ENCODE data around the gene TACC2. TPM values are rescaled to one million over a fixed set of nuclear protein-coding genes. Genes with fewer than 3 reads are reported as not detected.

The TACC2 gene
- total and polyA plus RNA-seq, 2 donors (not counting 3 experiments of a cell fraction or from before 2014, with no cell fraction given), result 14.4 to 46.2 TPM

GRCh38 chr10:121975295-121976086 is 13.5 kb upstream of the TACC2 start:
- peaks cover 10% of the 10 kb centered on the region for H3K4me1 ChIP-seq (ENCODE audit: control insufficient read depth, extremely low read depth, insufficient read depth, low read length)
- ChIA-PET POLR2A (no interaction called here), CTCF (interaction anchor here (0.8 to 2.1 kb wide), 4 partner anchors 16 to 138 kb away, joined by 3 to 6 read pairs (median 4); no protein-coding TSS in a partner anchor)
- intact Hi-C loops (cut with micrococcal nuclease), result loop anchor here (1.0 to 2.0 kb wide), 4 partner anchors 32 to 163 kb away; partner anchors contain the start of gene ATE1
- H4K20me1 ChIP-seq (replicated peaks; ENCODE audit: control insufficient read depth, extremely low read depth, insufficient read depth, low read length), result no peaks in the 10 kb centered on the region
- dilution Hi-C loops (cut with MboI; ENCODE audit: extremely low pct_ligation_motif_present, low sequenced_read_pairs), result no loop called here
- FAIRE-seq (no peak), DNase-seq (ENCODE audit: low read depth, low spot score) (no peak)
- H3K4me2 ChIP-seq (ENCODE audit: insufficient read depth, low read length), result peak overlapping the region; percentile 95
- peak overlapping the region; percentile 83 for H2AFZ ChIP-seq (ENCODE audit: low read depth, low read length)
- H3K4me3 ChIP-seq (replicated peaks in 1 of 3; ENCODE audit: insufficient read depth in 1 of 3, low read depth in 1 of 3, low read length in 3 of 3), result peak overlapping the region; percentile 80 to 92 (median 85)
- no TSS peak for BruUV-seq (replicated peaks)
- peak overlapping the region; percentile 81 for H3K27ac ChIP-seq (ENCODE audit: insufficient read depth, low read depth, low read length)
- no peaks in the 10 kb centered on the region for H3K27me3 ChIP-seq (ENCODE audit: control insufficient read depth in 2 of 2, insufficient read depth in 2 of 2, low read length in 2 of 2)
- H3K9me3 ChIP-seq (replicated peaks; ENCODE audit: control insufficient read depth, insufficient read depth, low read length), result no peaks in the 10 kb centered on the region
- H3K79me2 ChIP-seq (ENCODE audit: control insufficient read depth, insufficient read depth, low read length), result peaks cover 22% of the 10 kb centered on the region
- TF ChIP-seq MYC (IDR thresholded peaks at IDR 0.05; ENCODE audit: low read depth, low read length), result no peak
- TF ChIP-seq EZH2 (IDR thresholded peaks at IDR 0.05; ENCODE audit: borderline replicate concordance, low read depth, low read length, severe bottlenecking), result no peak
- no peak for TF ChIP-seq GATA2 (IDR thresholded peaks at IDR 0.05; ENCODE audit: insufficient read depth, insufficient read length, low read depth, low read length)
- TF ChIP-seq POLR2A (IDR thresholded peaks at IDR 0.05; ENCODE audit: low read depth, low read length), result no peak
- TF ChIP-seq MAX (IDR thresholded peaks at IDR 0.05; ENCODE audit: insufficient read depth, insufficient read length), result no peak
- TF ChIP-seq POLR2AphosphoS5 (IDR thresholded peaks at IDR 0.05; ENCODE audit: insufficient read depth, low read depth, low read length), result no peak
- TF ChIP-seq FOS (IDR thresholded peaks at IDR 0.05; ENCODE audit: borderline replicate concordance, insufficient read depth, low read length), result no peak
- TF ChIP-seq JUN (IDR thresholded peaks at IDR 0.05; ENCODE audit: borderline replicate concordance, insufficient read depth, insufficient read length, low read depth), result no peak
- no peak for TF ChIP-seq CTCF (IDR thresholded peaks at IDR 0.05; ENCODE audit: extremely low read depth in 1 of 2, insufficient read depth in 1 of 2, low read depth in 1 of 2, low read length in 2 of 2)
- peaks cover 0 to 2% of the 10 kb centered on the region in 2 experiments for H3K36me3 ChIP-seq (ENCODE audit: control insufficient read depth in 2 of 2, extremely low read depth in 1 of 2, insufficient read depth in 2 of 2, low read length in 2 of 2)
- H3K9ac ChIP-seq (replicated peaks; ENCODE audit: extremely low read depth, insufficient read depth, low read length), result peak overlapping the region; percentile 91
- no peaks in the 10 kb centered on the region for H3K9me1 ChIP-seq (replicated peaks; ENCODE audit: control insufficient read depth, extremely low read depth, insufficient read depth, low read length)
